ENCODE results near the gene DDX17.

The DDX17 gene

DNA sequence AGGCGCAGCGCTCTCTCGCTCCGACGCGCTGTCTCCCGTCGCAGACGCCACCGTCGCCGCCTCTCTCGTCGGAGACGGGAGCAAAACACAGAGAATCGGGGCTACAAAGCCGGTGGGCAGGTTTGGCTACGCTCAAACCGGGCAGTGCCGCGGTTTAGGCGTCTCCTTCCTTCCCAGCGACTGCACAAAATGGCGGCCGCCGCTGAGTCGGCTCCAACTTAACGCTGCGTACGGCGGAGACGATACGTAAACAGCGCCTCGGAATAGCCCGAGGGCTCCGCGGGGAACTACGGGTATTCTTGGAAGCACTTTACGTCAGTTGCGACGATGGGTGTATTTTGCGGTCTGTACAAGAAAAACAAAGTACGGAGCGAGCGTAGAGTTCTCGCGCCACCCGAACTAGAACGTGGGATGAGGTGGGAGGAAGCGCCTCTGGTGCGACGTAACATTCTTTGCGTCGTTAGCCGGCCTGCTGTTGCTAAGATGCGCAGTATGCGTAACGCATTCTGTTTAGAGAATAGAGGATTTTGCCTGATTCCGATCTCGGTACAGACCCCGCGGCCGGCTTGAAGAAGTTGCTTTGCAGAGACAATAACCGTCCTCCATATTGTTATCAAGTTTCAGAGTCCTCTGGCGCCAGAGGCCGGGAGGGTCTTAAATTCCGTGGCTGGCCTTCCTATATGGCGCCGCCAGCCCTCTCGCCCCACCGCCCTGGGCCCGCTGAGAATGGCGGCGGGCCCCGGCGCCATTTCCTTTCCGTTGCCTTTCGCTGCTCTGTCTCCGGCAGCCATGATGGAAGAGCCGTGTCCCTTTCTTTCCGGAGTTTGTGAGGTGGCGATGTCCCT is at the start of gene DDX17:
Gene DDX17 (minus strand): TSS at position 194 of the 845 bp plus-strand sequence.
- DNase-seq, result peak; percentile 98

GRCh38 chr22:38554281-38554680 is 48.2 kb upstream of the DDX17 start:
- no peak for DNase-seq

GRCh38 chr22:38549101-38549894 is 43.2 kb upstream of the DDX17 start:
- DNase-seq, result no peak

- DNase-seq, result no peak
These were observed 34.6 kb upstream of the DDX17 start for GRCh38 chr22:38540701-38541100.

DNA sequence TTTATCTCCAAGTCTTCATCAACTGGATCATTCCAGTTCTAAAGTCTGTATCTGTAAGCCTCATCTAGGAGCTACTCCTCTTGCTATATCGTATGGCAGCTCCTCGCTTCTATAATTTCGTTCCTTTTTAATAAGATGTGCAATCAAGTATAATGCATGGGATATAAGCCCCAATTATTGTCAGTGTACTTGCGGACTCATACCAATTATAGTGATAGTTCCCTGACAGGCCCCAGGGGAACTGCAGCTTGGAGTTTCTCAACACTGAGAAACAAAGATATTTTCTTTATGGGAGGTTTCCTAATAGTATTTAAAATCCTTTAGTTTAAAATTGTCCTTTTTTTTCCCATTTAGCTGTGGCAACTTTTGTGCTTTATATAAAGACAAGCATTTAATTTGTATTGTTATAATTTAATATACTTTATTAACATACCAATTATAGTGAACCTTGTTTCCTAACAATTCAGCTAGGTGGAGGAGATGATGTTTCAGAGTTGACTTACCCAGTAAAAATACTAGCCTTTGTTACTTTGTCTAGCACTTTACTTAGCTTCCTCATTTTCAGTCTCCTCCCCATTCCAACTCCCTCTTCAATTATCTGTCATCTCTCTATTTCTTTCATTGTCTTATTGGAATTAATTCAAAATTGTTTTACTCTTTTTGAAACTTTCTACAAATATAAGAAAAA is 25.3 kb upstream of the DDX17 start:
- DNase-seq, result no peak

GRCh38 chr22:38524429-38524828 is 18.3 kb upstream of the DDX17 start:
- DNase-seq, result no peak

- DNase-seq, result no peak
These were observed 17.4 kb upstream of the DDX17 start for GRCh38 chr22:38523479-38523878.

DNA sequence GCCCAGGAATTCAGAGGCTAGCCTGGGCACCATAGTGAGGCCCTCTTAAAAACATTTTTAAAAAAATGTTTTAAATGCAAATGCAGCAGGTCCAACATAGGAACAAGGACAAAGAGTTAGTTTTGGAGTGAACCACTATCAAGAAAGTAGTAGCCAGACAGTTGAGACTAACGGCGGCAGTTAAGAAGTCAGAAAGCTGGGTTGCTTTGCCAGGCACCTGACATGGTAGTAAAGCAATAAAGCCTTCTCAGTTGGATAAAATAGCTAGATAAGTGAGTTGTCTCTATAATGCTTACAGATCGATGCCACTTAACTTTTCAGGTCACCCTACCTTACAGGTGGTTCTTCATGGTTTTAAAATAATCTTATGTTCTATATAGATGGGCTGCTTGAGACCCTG is 16.9 kb upstream of the DDX17 start:
- DNase-seq, result no peak

DNA sequence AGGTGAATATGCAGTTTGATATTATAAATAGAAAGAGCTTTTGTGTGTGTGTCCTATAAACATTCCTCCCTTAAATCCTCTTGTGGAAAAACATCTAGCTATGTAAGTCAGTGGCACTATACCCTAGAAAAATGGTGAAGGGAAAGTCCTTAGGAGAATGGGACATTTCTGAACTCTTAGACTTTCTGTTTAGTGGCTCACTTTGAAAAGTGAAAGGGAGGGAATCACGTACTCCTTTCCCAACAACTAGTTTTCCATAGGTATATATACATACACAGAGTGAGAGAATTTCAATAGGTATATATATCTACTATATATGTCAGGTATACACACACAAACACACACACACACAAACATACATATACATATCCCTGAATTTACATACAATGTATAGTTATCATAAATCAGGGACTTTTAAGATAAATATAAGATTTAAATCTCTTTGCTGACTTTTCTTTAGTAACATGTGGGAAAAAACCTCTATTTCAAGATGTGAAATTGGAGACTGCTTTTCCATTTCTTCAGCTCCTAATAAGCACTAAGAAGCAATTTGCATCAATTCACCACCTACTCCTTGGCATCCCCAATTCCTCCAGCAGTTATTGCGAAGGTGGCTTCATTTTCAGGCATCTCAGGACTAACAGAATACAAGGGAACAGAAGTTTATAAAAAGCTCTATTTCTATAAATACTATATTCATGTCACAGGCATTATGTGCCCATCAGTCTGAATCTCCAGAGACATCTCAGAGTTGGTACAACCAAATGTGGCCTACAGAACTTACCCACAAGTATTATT is 13.5 kb upstream of the DDX17 start:
- no peak for DNase-seq

DNA sequence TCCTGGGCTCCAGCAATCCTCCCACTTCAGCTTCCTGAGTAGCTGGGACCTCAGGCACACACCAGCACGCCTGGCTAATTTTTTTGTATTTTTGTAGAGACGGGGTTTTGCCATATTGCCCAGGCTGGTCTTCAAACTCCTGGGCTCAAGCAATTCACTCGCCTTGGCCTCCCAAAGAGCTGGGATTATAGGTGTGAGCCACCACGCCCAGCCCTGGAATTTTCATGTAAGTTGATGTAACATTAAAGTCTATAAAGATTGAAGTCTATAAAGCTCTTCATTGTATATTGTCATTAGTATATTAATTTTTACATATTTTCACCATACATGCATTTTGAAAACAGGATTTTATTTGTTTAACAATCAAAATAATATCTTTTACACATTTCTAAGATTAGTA is 12.5 kb upstream of the DDX17 start:
- no peak for DNase-seq

- peak; percentile 83 for DNase-seq
These were observed 7.0 kb upstream of the DDX17 start for GRCh38 chr22:38513063-38513462.

GRCh38 chr22:38510416-38510970 is 4.4 kb upstream of the DDX17 start:
- DNase-seq, result no peak

DNA sequence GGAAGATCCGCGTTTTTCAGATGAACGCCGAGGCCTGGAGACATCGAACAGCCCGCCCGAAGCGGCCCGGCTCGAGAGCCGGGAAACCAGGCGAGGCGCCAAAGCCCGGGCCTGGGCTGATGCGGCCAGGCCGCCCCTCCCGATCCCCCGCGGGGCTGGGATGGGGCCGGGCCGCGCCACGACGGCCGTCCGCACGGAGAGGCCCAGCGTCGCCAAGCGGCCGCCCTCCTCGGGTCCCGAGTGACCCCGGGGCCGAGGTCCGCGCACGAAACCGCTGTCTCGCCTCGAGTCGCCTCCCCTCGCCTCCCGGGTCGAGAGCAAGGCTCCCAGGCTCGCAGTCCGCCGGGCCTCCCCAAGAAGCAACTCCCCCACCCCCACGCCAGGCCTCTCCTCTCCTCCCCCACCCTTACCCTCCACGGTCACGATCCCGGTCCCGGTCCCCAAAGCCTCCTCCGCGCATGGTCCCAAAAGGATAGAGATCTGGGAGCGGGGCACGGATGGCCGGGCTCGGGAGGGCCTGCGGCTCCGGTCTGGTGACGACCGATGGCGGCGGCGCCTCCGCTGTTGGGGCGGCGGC is 482 bp downstream of the DDX17 start:
- peak; percentile 72 for DNase-seq

GRCh38 chr22:38504731-38505540 is 1.2 kb downstream of the DDX17 start:
- peak; percentile 75 for DNase-seq

DNA sequence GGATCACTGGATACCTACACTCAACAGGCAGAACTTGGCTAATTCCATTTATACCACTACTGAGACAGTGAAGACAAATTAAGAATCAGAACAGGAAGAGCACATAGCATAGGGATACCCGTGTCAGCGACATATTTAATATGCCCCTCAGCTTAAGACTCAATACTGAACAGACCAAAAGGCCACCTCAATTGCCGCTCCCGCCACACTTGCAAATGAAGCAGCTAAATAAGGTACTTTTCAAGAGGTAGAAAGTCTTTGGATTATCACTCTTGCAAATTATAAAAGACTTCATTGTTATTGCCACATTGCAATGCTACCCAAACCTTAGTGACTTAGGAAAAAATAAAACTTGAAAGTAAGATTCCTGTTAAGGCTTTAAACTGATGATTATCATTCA is 3.1 kb downstream of the DDX17 start:
- no peak for DNase-seq

DNA sequence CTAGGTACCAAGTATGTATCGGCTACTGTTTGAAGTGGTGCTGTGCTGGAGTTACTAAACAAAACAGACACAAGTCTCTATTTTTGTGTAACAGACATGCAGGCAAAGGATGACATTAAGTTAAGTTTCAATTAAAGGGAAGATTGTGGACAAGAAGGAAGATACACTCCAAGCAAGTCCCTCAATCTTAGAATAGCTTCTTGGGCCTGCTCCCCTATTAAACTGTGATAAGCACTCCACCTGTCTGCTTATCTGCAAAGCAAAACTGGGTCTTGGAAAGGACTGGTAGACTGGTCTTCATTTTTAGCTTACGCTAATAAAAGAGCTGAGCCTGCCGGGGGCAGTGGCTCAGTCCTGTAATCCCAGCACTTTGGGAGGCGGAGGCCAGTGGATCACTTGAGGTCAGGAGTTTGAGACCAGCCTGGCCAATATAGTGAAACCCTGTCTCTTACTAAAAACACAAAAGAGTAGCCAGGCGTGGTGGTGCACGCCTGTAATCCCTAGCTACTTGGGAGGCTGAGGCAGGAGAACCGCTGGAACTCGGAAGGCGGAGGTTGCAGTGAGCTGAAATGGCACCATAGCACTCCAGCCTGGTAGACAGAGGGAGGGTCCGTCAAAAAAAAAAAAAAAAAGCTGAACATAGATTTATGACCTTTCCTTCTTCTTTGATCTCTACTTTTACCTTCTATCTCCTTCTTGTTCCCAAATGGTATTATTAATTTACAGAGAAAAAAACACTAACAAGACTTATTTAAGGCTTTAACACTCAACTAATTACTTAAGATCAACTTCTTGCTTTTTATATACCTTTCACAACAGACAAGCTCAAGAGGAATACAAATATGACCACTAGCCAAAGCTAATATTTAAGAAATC is 4.1 kb downstream of the DDX17 start:
- DNase-seq, result no peak

- no peak for DNase-seq
These were observed 8.2 kb downstream of the DDX17 start for GRCh38 chr22:38497869-38498268.

DNA sequence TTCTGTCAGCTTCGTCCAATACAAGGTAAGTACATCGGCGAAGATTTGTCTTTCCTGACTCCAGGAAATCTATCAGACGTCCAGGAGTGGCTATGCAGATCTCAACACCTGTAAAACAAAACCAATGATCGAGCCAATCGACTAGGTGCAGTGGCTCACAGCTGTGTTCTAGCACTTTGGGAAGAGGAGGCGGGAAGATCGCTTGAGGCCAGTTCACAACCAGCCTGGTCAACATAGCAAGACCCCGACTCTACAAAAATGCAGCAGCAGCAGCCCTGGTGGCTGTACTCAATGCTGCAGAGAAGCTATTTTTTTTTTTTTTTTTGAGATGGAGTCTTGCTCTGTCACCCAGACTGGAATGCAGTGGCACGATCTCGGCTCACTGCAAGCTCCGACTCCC is 11.2 kb downstream of the DDX17 start:
- no peak for DNase-seq

- no peak for DNase-seq
These were observed 11.6 kb downstream of the DDX17 start for GRCh38 chr22:38494498-38494897.
